Trophoblast cell (in vitro differentiated cells and primary cell): ENCODE results near the gene SYNE2.

Experiments
- DNase-seq, 2 donors: peaks; one replicate each; pipeline ENCODE4 v3.0.0-alpha.2; 2016
- H2AFZ ChIP-seq: 2 replicates; pipeline ENCODE4 v1.6.1; 2013; ENCODE audit warnings: low read length, moderate library complexity, mild to moderate bottlenecking; ENCODE audit not compliant: insufficient read depth, poor library complexity
- H2AK5ac ChIP-seq: 2 replicates; pipeline ENCODE4 v1.6.1; 2013; ENCODE audit warnings: mild to moderate bottlenecking, low read length
- H2BK120ac ChIP-seq: 2 replicates; pipeline ENCODE4 v1.6.1; 2013; ENCODE audit warnings: low read length, mild to moderate bottlenecking, moderate library complexity; ENCODE audit not compliant: insufficient read depth, poor library complexity
- H2BK12ac ChIP-seq: 2 replicates; pipeline ENCODE4 v1.6.1; 2013; ENCODE audit warnings: mild to moderate bottlenecking, low read length, moderate library complexity
- H2BK5ac ChIP-seq: 2 replicates; pipeline ENCODE4 v1.6.1; 2013; ENCODE audit warnings: low read length, low read depth, moderate library complexity, mild to moderate bottlenecking; ENCODE audit not compliant: poor library complexity
- H3K14ac ChIP-seq: 2 replicates; pipeline ENCODE4 v1.6.1; 2013; ENCODE audit warnings: mild to moderate bottlenecking, low read length
- H3K18ac ChIP-seq: 2 replicates; pipeline ENCODE4 v1.6.1; 2013; ENCODE audit warnings: mild to moderate bottlenecking, low read length
- H3K23ac ChIP-seq: 2 replicates; pipeline ENCODE4 v1.6.1; 2013; ENCODE audit warnings: low read length
- H3K27ac ChIP-seq: 2 replicates; pipeline ENCODE4 v1.5.1; 2013; ENCODE audit warnings: low read depth, mild to moderate bottlenecking, inconsistent platforms, low read length, moderate library complexity
- H3K27me3 ChIP-seq: 2 replicates; pipeline ENCODE4 v1.6.1; 2013; ENCODE audit warnings: inconsistent platforms, mild to moderate bottlenecking, low read length, moderate library complexity; ENCODE audit not compliant: insufficient read depth
- H3K36me3 ChIP-seq, 2 experiments: 1 replicate in 1 of 2; 2 replicates in 1 of 2; pipeline ENCODE4 v1.6.1; 2013; ENCODE audit warnings: low read length in 2 of 2, mild to moderate bottlenecking in 2 of 2, moderate library complexity in 1 of 2; ENCODE audit not compliant: insufficient read depth in 2 of 2, control insufficient read depth in 1 of 2
- H3K4ac ChIP-seq: 2 replicates; pipeline ENCODE4 v1.6.1; 2013; ENCODE audit warnings: low read depth, mild to moderate bottlenecking, low read length, moderate library complexity
- H3K4me1 ChIP-seq, 2 experiments: 1 replicate in 1 of 2; 2 replicates in 1 of 2; pipeline ENCODE4 v1.6.1; 2013; ENCODE audit warnings: low read length in 2 of 2, mild to moderate bottlenecking in 2 of 2, moderate library complexity in 1 of 2; ENCODE audit not compliant: insufficient read depth in 2 of 2, control insufficient read depth in 1 of 2
- H3K4me2 ChIP-seq: 2 replicates; pipeline ENCODE4 v1.6.1; 2013; ENCODE audit warnings: inconsistent platforms, mild to moderate bottlenecking, low read length, moderate library complexity
- H3K4me3 ChIP-seq: 2 replicates; pipeline ENCODE4 v1.5.1; 2013; ENCODE audit warnings: mild to moderate bottlenecking, low read depth, low read length, inconsistent platforms
- H3K79me1 ChIP-seq: one replicate; pipeline ENCODE4 v1.6.1; 2013; ENCODE audit warnings: low read length
- H3K79me2 ChIP-seq: 2 replicates; pipeline ENCODE4 v1.6.1; 2013; ENCODE audit warnings: low read length, mild to moderate bottlenecking; ENCODE audit not compliant: control insufficient read depth, insufficient read depth, poor library complexity
- H3K9ac ChIP-seq: 2 replicates; pipeline ENCODE4 v1.6.1; 2013; ENCODE audit warnings: mild to moderate bottlenecking, low read length
- H3K9me3 ChIP-seq: 2 replicates; pipeline ENCODE4 v1.6.1; 2013; ENCODE audit warnings: low read depth, mild to moderate bottlenecking, control low read depth, inconsistent platforms, low read length; ENCODE audit not compliant: insufficient read depth
- H4K12ac ChIP-seq: 2 replicates; pipeline ENCODE4 v1.6.1; 2013; ENCODE audit warnings: low read depth, mild to moderate bottlenecking, low read length, moderate library complexity
- H4K8ac ChIP-seq: 2 replicates; pipeline ENCODE4 v1.6.1; 2013; ENCODE audit warnings: low read depth, mild to moderate bottlenecking, low read length, moderate library complexity
- H4K91ac ChIP-seq: one replicate; pipeline ENCODE4 v1.6.1; 2013; ENCODE audit warnings: low read depth, mild to moderate bottlenecking, low read length, moderate library complexity
- WGBS: extraction: QIAGEN DNeasy Blood & Tissue Kit; methylation state at CpG from one replicate; pipeline ENCODE4 v1.1.7; 2013; ENCODE audit warnings: missing lambda C conversion rate; ENCODE audit not compliant: insufficient read length, insufficient coverage; ENCODE audit errors: extremely low coverage; 5-methylcytosine and 5-hydroxymethylcytosine counted together

Gene SYNE2

GRCh38 chr14:64126548-64126947 lies 273.7 kb downstream of the SYNE2 start:
- WGBS, result no CpG with 5 or more reads among the region's 6 CpGs

GRCh38 chr14:64137657-64138290 lies 285.0 kb downstream of the SYNE2 start:
- Histone ChIP-seq H2AK5ac (no peak overlapping the region), H3K9me3 (no peaks in the 10 kb centered on the region), H3K23ac (no peak overlapping the region), H2BK5ac (no peak overlapping the region), H2AFZ (no peak overlapping the region), H3K9ac (no peak overlapping the region), H3K79me2 (no peaks in the 10 kb centered on the region), H3K18ac (no peak overlapping the region), H3K79me1 (no peaks in the 10 kb centered on the region), H3K27ac (no peak overlapping the region), H3K4me1 (no peaks in the 10 kb centered on the region), H3K4me2 (no peak overlapping the region), H2BK12ac (no peak overlapping the region), H4K12ac (no peak overlapping the region), H4K8ac (no peak overlapping the region), H3K36me3 (peaks cover 2 to 12% of the 10 kb centered on the region in 2 experiments), H3K4ac (no peak overlapping the region), H3K4me3 (no peak overlapping the region), H2BK120ac (no peak overlapping the region), H3K27me3 (no peaks in the 10 kb centered on the region), H4K91ac (no peak overlapping the region), H3K14ac (no peak overlapping the region)
- WGBS, result no CpG with 5 or more reads among the region's 9 CpGs
- DNase-seq, result no peak

More at GRCh38 chr14:64126548-64126947, 273.7 kb downstream of the SYNE2 start:
- H3K36me3 ChIP-seq, result peaks cover 17 to 19% of the 10 kb centered on the region in 2 experiments
- no peaks in the 10 kb centered on the region for H3K9me3 ChIP-seq
- no peak overlapping the region for H3K27ac ChIP-seq
- no peaks in the 10 kb centered on the region for H3K4me1 ChIP-seq
- H3K4ac ChIP-seq, result no peak overlapping the region
- no peak overlapping the region for H4K12ac ChIP-seq
- H3K4me3 ChIP-seq, result no peak overlapping the region
- no peak overlapping the region for H4K91ac ChIP-seq
- H3K79me1 ChIP-seq, result no peaks in the 10 kb centered on the region
- no peaks in the 10 kb centered on the region for H3K79me2 ChIP-seq
- H3K23ac ChIP-seq, result no peak overlapping the region
- no peak overlapping the region for H2BK12ac ChIP-seq
- no peak overlapping the region for H2BK5ac ChIP-seq
- H2AFZ ChIP-seq, result no peak overlapping the region
- no peak overlapping the region for H2BK120ac ChIP-seq
- no peaks in the 10 kb centered on the region for H3K27me3 ChIP-seq
- no peak overlapping the region for H2AK5ac ChIP-seq
- H3K18ac ChIP-seq, result no peak overlapping the region
- H3K4me2 ChIP-seq, result no peak overlapping the region
- H4K8ac ChIP-seq, result no peak overlapping the region
- no peak overlapping the region for H3K14ac ChIP-seq
- no peak for DNase-seq
- no peak overlapping the region for H3K9ac ChIP-seq

DNA sequence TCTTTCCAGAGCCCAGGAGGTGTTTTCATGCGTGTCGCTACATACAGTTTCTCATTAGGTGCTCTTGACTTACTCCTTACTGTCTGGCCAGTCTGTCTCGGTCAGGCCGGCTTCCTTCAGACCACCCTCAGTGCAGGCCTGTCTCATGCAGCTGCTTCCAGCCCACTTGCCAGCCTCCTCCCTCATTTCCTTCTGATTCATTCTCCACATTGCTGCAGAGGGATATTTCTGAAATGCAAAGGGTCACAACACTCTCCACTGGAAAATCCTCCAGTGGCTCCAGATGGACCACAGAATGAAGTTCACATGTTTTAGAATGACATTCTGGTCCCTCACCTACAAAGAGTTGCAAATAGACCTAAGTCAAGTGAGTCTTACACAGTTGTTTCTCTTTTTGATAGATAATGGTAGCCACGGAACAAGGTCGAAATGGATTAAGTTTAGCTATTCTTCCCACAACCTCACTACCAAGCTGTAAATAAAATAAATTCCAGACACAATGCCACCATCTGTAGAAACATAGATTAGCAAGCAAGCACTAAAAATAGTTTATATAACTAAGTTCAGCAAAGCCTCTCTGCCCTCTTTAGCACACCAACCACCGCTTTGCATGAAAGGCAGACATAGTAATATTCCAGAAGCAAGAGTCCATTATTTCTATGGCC lies 294.5 kb downstream of the SYNE2 start:
- Histone ChIP-seq H2BK12ac (no peak overlapping the region), H3K9ac (no peak overlapping the region), H3K27ac (no peak overlapping the region), H4K91ac (no peak overlapping the region), H2AK5ac (no peak overlapping the region), H3K14ac (no peak overlapping the region), H2AFZ (no peak overlapping the region), H3K4me1 (no peaks in the 10 kb centered on the region), H2BK5ac (no peak overlapping the region), H3K4me3 (no peak overlapping the region), H3K4me2 (no peak overlapping the region), H3K9me3 (no peaks in the 10 kb centered on the region), H2BK120ac (no peak overlapping the region), H3K36me3 (peaks cover 6 to 10% of the 10 kb centered on the region in 2 experiments), H3K23ac (no peak overlapping the region), H3K18ac (no peak overlapping the region), H4K12ac (no peak overlapping the region), H4K8ac (no peak overlapping the region), H3K27me3 (no peaks in the 10 kb centered on the region), H3K4ac (no peak overlapping the region), H3K79me1 (no peaks in the 10 kb centered on the region), H3K79me2 (no peaks in the 10 kb centered on the region)
- DNase-seq, result no peak
- no CpG with 5 or more reads among the region's 7 CpGs for WGBS

DNA sequence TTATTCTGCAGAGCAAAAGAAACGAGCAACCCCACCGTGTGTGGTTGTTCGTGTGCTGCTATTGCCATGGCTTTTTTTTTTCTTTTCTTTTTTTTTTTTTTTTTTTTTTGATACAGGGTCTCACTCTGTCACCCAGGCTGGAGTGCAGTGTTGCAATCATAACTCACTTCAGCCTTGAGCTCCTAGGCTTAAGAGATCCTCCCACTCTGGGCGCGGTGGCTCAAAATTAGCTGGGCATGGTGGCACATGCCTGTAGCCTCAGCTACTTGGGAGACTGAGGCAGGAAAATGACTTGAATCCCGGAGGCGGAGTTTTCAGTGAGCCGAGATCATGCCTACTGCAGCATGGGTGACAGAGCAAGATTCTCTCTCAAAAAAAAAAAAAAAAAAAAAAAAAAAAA lies 297.1 kb downstream of the SYNE2 start:
- Histone ChIP-seq H3K14ac (no peak overlapping the region), H3K27ac (no peak overlapping the region), H3K4me3 (no peak overlapping the region), H3K79me2 (no peaks in the 10 kb centered on the region), H3K4ac (no peak overlapping the region), H3K4me1 (no peaks in the 10 kb centered on the region), H2BK5ac (no peak overlapping the region), H4K8ac (no peak overlapping the region), H3K79me1 (no peaks in the 10 kb centered on the region), H2BK12ac (no peak overlapping the region), H2BK120ac (no peak overlapping the region), H3K36me3 (peaks cover 5 to 8% of the 10 kb centered on the region in 2 experiments), H3K27me3 (no peaks in the 10 kb centered on the region), H3K9me3 (no peaks in the 10 kb centered on the region), H3K4me2 (no peak overlapping the region), H4K12ac (no peak overlapping the region), H3K9ac (no peak overlapping the region), H2AFZ (no peak overlapping the region), H4K91ac (no peak overlapping the region), H3K23ac (no peak overlapping the region), H3K18ac (no peak overlapping the region), H2AK5ac (no peak overlapping the region)
- WGBS, result no CpG with 5 or more reads among the region's 8 CpGs
- no peak for DNase-seq
